ENCODE data around the gene ABI3.

DNA sequence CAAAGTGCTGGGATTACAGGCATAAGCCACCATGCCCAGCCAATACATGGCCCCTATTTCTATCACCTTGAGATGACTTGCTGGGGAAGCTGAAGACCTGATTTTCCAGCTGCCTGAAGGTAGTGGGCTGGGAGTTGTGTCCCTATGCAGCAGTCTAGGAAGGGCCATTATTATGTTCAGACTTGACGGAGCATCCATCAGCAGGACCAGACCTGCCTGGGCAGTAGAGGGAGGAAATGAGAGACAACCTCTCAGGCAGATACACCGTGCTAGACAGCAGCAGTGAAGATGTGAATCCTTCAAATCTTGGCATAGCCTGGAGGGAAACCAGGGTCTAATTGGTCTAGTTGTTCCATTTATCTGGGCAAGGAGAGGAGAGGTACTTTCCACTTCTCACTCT lies 55.7 kb downstream of the ABI3 start:
- TF ChIP-seq, protein P1, sequence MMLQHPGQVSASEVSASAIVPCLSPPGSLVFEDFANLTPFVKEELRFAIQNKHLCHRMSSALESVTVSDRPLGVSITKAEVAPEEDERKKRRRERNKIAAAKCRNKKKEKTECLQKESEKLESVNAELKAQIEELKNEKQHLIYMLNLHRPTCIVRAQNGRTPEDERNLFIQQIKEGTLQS (IDR thresholded peaks at IDR 0.05) = no peak
- TF ChIP-seq TAF1 (conservative IDR thresholded peaks at IDR 0.05) = no peak
- TF ChIP-seq, protein P2, sequence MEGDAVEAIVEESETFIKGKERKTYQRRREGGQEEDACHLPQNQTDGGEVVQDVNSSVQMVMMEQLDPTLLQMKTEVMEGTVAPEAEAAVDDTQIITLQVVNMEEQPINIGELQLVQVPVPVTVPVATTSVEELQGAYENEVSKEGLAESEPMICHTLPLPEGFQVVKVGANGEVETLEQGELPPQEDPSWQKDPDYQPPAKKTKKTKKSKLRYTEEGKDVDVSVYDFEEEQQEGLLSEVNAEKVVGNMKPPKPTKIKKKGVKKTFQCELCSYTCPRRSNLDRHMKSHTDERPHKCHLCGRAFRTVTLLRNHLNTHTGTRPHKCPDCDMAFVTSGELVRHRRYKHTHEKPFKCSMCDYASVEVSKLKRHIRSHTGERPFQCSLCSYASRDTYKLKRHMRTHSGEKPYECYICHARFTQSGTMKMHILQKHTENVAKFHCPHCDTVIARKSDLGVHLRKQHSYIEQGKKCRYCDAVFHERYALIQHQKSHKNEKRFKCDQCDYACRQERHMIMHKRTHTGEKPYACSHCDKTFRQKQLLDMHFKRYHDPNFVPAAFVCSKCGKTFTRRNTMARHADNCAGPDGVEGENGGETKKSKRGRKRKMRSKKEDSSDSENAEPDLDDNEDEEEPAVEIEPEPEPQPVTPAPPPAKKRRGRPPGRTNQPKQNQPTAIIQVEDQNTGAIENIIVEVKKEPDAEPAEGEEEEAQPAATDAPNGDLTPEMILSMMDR (IDR thresholded peaks at IDR 0.05; ENCODE audit: low read depth, low read length, missing input control) = no peak
- TF ChIP-seq SP1 (IDR thresholded peaks at IDR 0.05) = no peak
- TF ChIP-seq RAD21 (IDR thresholded peaks at IDR 0.05) = no peak
- TF ChIP-seq, protein P3, sequence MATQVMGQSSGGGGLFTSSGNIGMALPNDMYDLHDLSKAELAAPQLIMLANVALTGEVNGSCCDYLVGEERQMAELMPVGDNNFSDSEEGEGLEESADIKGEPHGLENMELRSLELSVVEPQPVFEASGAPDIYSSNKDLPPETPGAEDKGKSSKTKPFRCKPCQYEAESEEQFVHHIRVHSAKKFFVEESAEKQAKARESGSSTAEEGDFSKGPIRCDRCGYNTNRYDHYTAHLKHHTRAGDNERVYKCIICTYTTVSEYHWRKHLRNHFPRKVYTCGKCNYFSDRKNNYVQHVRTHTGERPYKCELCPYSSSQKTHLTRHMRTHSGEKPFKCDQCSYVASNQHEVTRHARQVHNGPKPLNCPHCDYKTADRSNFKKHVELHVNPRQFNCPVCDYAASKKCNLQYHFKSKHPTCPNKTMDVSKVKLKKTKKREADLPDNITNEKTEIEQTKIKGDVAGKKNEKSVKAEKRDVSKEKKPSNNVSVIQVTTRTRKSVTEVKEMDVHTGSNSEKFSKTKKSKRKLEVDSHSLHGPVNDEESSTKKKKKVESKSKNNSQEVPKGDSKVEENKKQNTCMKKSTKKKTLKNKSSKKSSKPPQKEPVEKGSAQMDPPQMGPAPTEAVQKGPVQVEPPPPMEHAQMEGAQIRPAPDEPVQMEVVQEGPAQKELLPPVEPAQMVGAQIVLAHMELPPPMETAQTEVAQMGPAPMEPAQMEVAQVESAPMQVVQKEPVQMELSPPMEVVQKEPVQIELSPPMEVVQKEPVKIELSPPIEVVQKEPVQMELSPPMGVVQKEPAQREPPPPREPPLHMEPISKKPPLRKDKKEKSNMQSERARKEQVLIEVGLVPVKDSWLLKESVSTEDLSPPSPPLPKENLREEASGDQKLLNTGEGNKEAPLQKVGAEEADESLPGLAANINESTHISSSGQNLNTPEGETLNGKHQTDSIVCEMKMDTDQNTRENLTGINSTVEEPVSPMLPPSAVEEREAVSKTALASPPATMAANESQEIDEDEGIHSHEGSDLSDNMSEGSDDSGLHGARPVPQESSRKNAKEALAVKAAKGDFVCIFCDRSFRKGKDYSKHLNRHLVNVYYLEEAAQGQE (IDR thresholded peaks at IDR 0.05) = no peak
- no peak for TF ChIP-seq GABPA (IDR thresholded peaks at IDR 0.05 in 1 of 2, conservative IDR thresholded peaks at IDR 0.05 in 1 of 2)
